Head of caudate nucleus (tissue), 42 donors: Measurements from ENCODE around the gene CLTRN.
A peak's percentile ranks its signal among the peaks of the same experiment; 100 is the strongest.
"Not testable (repeated sequence)": the region's sequence is repeated elsewhere in the genome, so short reads cannot be mapped to it uniquely, and the experiment has no call there.

Experiments
- DNase-seq, 42 donors: peaks; one replicate each; pipeline versions ENCODE4 v3.0.0 to v3.0.0-alpha.2; 2020 to 2021; ENCODE audit warnings: mixed read lengths in 7 of 42
- intact Hi-C: fragments of 100-400 bp; cut with DNase I; formaldehyde crosslinking; loops from one replicate; pipeline ENCODE4 v1.15.0; 2022

Gene CLTRN

GRCh38 chrX:15672881-15673280 is 8.3 kb upstream of the CLTRN start:
- intact Hi-C loops = no loop called here
- DNase-seq = no peak

- intact Hi-C loops = no loop called here
These were observed 1.2 kb downstream of the CLTRN start for GRCh38 chrX:15663439-15663838.

GRCh38 chrX:15654804-15655203 is 9.8 kb downstream of the CLTRN start:
- intact Hi-C loops, DNase-seq: not testable (repeated sequence)

More at GRCh38 chrX:15663439-15663838, 1.2 kb downstream of the CLTRN start:
- DNase-seq = no peak

GRCh38 chrX:15653961-15654360 is 10.6 kb downstream of the CLTRN start:
- peak in 2 of 42 donors; percentile 6 to 44 for DNase-seq
- intact Hi-C loops = no loop called here

- DNase-seq, intact Hi-C loops: not testable (repeated sequence)
These were observed 17.1 kb downstream of the CLTRN start for GRCh38 chrX:15647510-15647909.

GRCh38 chrX:15646543-15646942 is 18.1 kb downstream of the CLTRN start:
- no peak for DNase-seq
- intact Hi-C loops = no loop called here

- DNase-seq = no peak
- intact Hi-C loops = no loop called here
These were observed 18.6 kb downstream of the CLTRN start for GRCh38 chrX:15646031-15646430.

- intact Hi-C loops = no loop called here
- DNase-seq = no peak
These were observed 19.3 kb downstream of the CLTRN start for GRCh38 chrX:15645266-15645665.

- DNase-seq = no peak
- intact Hi-C loops = no loop called here
These were observed 20.1 kb downstream of the CLTRN start for GRCh38 chrX:15644560-15644872.

GRCh38 chrX:15643786-15644559 is 20.6 kb downstream of the CLTRN start:
- intact Hi-C loops = no loop called here
- no peak for DNase-seq

GRCh38 chrX:15631637-15632036 is 33.0 kb downstream of the CLTRN start:
- intact Hi-C loops = no loop called here
- DNase-seq = no peak

- intact Hi-C loops = no loop called here
- no peak for DNase-seq
These were observed 41.6 kb downstream of the CLTRN start for GRCh38 chrX:15623054-15623453.

- DNase-seq = no peak
- intact Hi-C loops = no loop called here
These were observed 45.4 kb downstream of the CLTRN start for GRCh38 chrX:15619053-15619755.

- no peak for DNase-seq
- intact Hi-C loops = no loop called here
These were observed 47.5 kb downstream of the CLTRN start for GRCh38 chrX:15617111-15617510.

- DNase-seq = no peak
- intact Hi-C loops = no loop called here
These were observed 48.1 kb downstream of the CLTRN start for GRCh38 chrX:15616531-15616930.

GRCh38 chrX:15607067-15607466 is 57.5 kb downstream of the CLTRN start:
- DNase-seq = no peak
- intact Hi-C loops = no loop called here

GRCh38 chrX:15606136-15606535 is 58.5 kb downstream of the CLTRN start:
- DNase-seq = no peak
- intact Hi-C loops = no loop called here

- intact Hi-C loops = no loop called here
- DNase-seq = no peak
These were observed 59.4 kb downstream of the CLTRN start for GRCh38 chrX:15605226-15605625.

GRCh38 chrX:15602761-15603160 is 61.8 kb downstream of the CLTRN start:
- intact Hi-C loops = no loop called here
- DNase-seq = no peak

GRCh38 chrX:15601932-15602331 is 62.7 kb downstream of the CLTRN start:
- DNase-seq = no peak
- intact Hi-C loops = no loop called here

- intact Hi-C loops = no loop called here
- DNase-seq = no peak
These were observed 63.9 kb downstream of the CLTRN start, which contains the start of gene ACE2 for GRCh38 chrX:15600745-15601144. TSS of gene ACE2 (minus strand) at chrX:15600960. CDS start at chrX:15600911, 49 bp downstream.
